ENCODE measurements around the gene DISP3. TPM values are rescaled to one million over a fixed set of nuclear protein-coding genes. Genes with fewer than 3 reads are reported as not detected.

Gene DISP3
- total RNA-seq, 2 experiments from 2014 or later = 0.97 to 1.7 TPM

DNA sequence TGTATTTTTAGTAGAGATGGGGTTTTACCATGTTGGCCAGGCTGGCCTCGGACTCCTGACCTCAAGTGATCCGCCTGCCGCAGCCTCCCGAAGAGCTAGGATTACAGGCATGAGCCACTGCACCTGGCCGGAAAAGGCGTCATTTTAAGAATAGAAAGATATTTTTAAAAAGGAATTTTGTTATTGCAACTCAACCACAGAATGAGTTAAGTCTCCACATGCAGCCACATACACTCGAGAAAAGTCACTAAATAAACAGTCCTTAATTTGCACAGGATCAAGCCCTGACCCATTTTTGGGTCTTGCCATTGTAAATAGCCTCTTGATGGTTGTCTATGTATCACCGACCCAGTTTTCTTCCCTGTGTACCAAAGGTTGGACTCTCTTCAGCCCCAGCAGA, 89.7 kb downstream of the DISP3 start:
- Histone ChIP-seq H3K36me3 (ENCODE audit: insufficient read depth, low read length) (no peaks in the 10 kb centered on the region), H3K79me2 (ENCODE audit: insufficient read depth, low read depth, low read length) (no peaks in the 10 kb centered on the region), H3K27ac (ENCODE audit: low read depth, low read length, poor library complexity, severe bottlenecking) (no peak overlapping the region), H4K20me1 (ENCODE audit: insufficient read depth, low read length) (no peaks in the 10 kb centered on the region), H2AFZ (ENCODE audit: low read length) (no peak overlapping the region), H3K4me1 (ENCODE audit: insufficient read depth, low read length, poor library complexity, severe bottlenecking) (peaks cover 19% of the 10 kb centered on the region), H3K4me3 (ENCODE audit: low read depth, low read length, poor library complexity, severe bottlenecking) (no peak overlapping the region), H3K4me2 (ENCODE audit: low read length) (no peak overlapping the region), H3K9me3 (ENCODE audit: low read length) (no peaks in the 10 kb centered on the region), H3K9me2 (ENCODE audit: insufficient read depth, low read length) (no peaks in the 10 kb centered on the region)
- intact Hi-C loops (cut with micrococcal nuclease; ENCODE audit: unreplicated experiment) = loop anchor here (10.0 kb wide), 1 partner anchor 76 kb away; no protein-coding TSS in a partner anchor
- ChIA-PET CTCF (ENCODE audit: unreplicated experiment) (no interaction called here), POLR2A (no interaction called here)
- no peak for DNase-seq (ENCODE audit: low spot score)
- no peak for TF ChIP-seq CTCF (conservative IDR thresholded peaks at IDR 0.05; ENCODE audit: low read length)
- BruUV-seq (replicated peaks) = no TSS peak

DNA sequence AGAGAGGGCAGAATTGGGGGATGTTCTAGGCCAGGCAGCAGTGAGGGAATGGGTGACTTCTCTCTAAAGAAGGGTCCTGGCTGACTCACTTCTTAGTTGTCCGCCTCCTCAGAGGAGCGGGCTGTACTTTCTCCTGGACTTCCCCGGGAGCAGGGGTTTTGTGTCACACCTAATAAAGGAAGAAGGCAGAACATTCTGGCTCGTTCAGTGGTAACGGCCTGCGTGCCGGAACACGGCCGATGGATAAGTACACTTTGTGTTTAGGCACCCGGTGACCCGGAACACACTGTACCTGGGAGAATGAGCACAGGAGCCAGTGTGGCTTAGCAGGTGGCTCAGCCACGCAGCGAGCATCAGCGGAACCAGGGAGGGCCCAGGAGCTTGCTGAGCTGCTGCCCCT, 90.6 kb downstream of the DISP3 start:
- Histone ChIP-seq H3K27ac (ENCODE audit: low read depth, low read length, poor library complexity, severe bottlenecking) (no peak overlapping the region), H3K4me1 (ENCODE audit: insufficient read depth, low read length, poor library complexity, severe bottlenecking) (peaks cover 11% of the 10 kb centered on the region), H3K4me2 (ENCODE audit: low read length) (no peak overlapping the region), H3K9me3 (ENCODE audit: low read length) (no peaks in the 10 kb centered on the region), H3K79me2 (ENCODE audit: insufficient read depth, low read depth, low read length) (no peaks in the 10 kb centered on the region), H3K36me3 (ENCODE audit: insufficient read depth, low read length) (no peaks in the 10 kb centered on the region), H3K4me3 (ENCODE audit: low read depth, low read length, poor library complexity, severe bottlenecking) (no peak overlapping the region), H2AFZ (ENCODE audit: low read length) (no peak overlapping the region), H3K9me2 (ENCODE audit: insufficient read depth, low read length) (no peaks in the 10 kb centered on the region), H4K20me1 (ENCODE audit: insufficient read depth, low read length) (no peaks in the 10 kb centered on the region)
- intact Hi-C loops (cut with micrococcal nuclease; ENCODE audit: unreplicated experiment) = loop anchor here (10.0 kb wide), 1 partner anchor 75 kb away; no protein-coding TSS in a partner anchor
- TF ChIP-seq EZH2phosphoT487 (IDR thresholded peaks at IDR 0.05; ENCODE audit: borderline replicate concordance, low read depth, low read length) (no peak), CTCF (conservative IDR thresholded peaks at IDR 0.05; ENCODE audit: low read length) (no peak)
- no peak for DNase-seq (ENCODE audit: low spot score)
- POLR2A ChIA-PET = no interaction called here
- CTCF ChIA-PET (ENCODE audit: unreplicated experiment) = no interaction called here
- BruUV-seq (replicated peaks) = no TSS peak

GRCh38 chr1:11569954-11570353, 91.0 kb downstream of the DISP3 start:
- H3K36me3 ChIP-seq (ENCODE audit: insufficient read depth, low read length) = no peaks in the 10 kb centered on the region
- H3K27ac ChIP-seq (ENCODE audit: low read depth, low read length, poor library complexity, severe bottlenecking) = no peak overlapping the region
- ChIA-PET POLR2A (no interaction called here), CTCF (ENCODE audit: unreplicated experiment) (no interaction called here)
- no peak for TF ChIP-seq EZH2phosphoT487 (IDR thresholded peaks at IDR 0.05; ENCODE audit: borderline replicate concordance, low read depth, low read length)
- no peak for TF ChIP-seq CTCF (conservative IDR thresholded peaks at IDR 0.05; ENCODE audit: low read length)
- no peaks in the 10 kb centered on the region for H3K79me2 ChIP-seq (ENCODE audit: insufficient read depth, low read depth, low read length)
- H3K4me3 ChIP-seq (ENCODE audit: low read depth, low read length, poor library complexity, severe bottlenecking) = no peak overlapping the region
- BruUV-seq (replicated peaks) = no TSS peak
- no peaks in the 10 kb centered on the region for H4K20me1 ChIP-seq (ENCODE audit: insufficient read depth, low read length)
- no peak overlapping the region for H2AFZ ChIP-seq (ENCODE audit: low read length)
- no peak for DNase-seq (ENCODE audit: low spot score)
- peaks cover 10% of the 10 kb centered on the region for H3K4me1 ChIP-seq (ENCODE audit: insufficient read depth, low read length, poor library complexity, severe bottlenecking)
- intact Hi-C loops (cut with micrococcal nuclease; ENCODE audit: unreplicated experiment) = loop anchor here (10.0 kb wide), 1 partner anchor 75 kb away; no protein-coding TSS in a partner anchor
- no peaks in the 10 kb centered on the region for H3K9me3 ChIP-seq (ENCODE audit: low read length)
- no peak overlapping the region for H3K4me2 ChIP-seq (ENCODE audit: low read length)
- H3K9me2 ChIP-seq (ENCODE audit: insufficient read depth, low read length) = no peaks in the 10 kb centered on the region
